HG03108 (cell line): Measurements from ENCODE around the gene LYRM4.

Source experiments
- ATAC-seq: cut with Tn5 transposase; IDR thresholded peaks from one replicate; pipeline ENCODE4 v1.9.1; 2021; ENCODE audit warnings: moderate library complexity; ENCODE audit not compliant: unreplicated experiment

Gene LYRM4

GRCh38 chr6:5178806-5179205 is 81.9 kb downstream of the LYRM4 start:
- ATAC-seq, result no peak

- no peak for ATAC-seq
Observed at GRCh38 chr6:5175635-5176034, 85.1 kb downstream of the LYRM4 start.

- no peak for ATAC-seq
Observed at GRCh38 chr6:5174756-5175549, 85.8 kb downstream of the LYRM4 start.

GRCh38 chr6:5174244-5174643 is 86.5 kb downstream of the LYRM4 start:
- peak; percentile 91 for ATAC-seq

- ATAC-seq, result peak; percentile 14
Observed at GRCh38 chr6:5173810-5174209, 86.9 kb downstream of the LYRM4 start.

GRCh38 chr6:5172897-5173474 is 87.8 kb downstream of the LYRM4 start:
- ATAC-seq, result no peak

GRCh38 chr6:5172041-5172653 is 88.6 kb downstream of the LYRM4 start:
- ATAC-seq, result no peak

- no peak for ATAC-seq
Observed at GRCh38 chr6:5167501-5167900, 93.2 kb downstream of the LYRM4 start.

GRCh38 chr6:5164092-5164491 is 96.7 kb downstream of the LYRM4 start:
- ATAC-seq, result no peak

GRCh38 chr6:5163247-5163646 is 97.5 kb downstream of the LYRM4 start:
- no peak for ATAC-seq

GRCh38 chr6:5162355-5162754 is 98.4 kb downstream of the LYRM4 start:
- no peak for ATAC-seq

GRCh38 chr6:5160206-5160605 is 100.5 kb downstream of the LYRM4 start:
- no peak for ATAC-seq

- no peak for ATAC-seq
Observed at GRCh38 chr6:5159162-5159561, 101.6 kb downstream of the LYRM4 start.

GRCh38 chr6:5158180-5158579 is 102.6 kb downstream of the LYRM4 start:
- no peak for ATAC-seq

- ATAC-seq, result no peak
Observed at GRCh38 chr6:5157621-5158138, 103.1 kb downstream of the LYRM4 start.

- no peak for ATAC-seq
Observed at GRCh38 chr6:5156627-5157026, 104.1 kb downstream of the LYRM4 start.

GRCh38 chr6:5155906-5156305 is 104.8 kb downstream of the LYRM4 start:
- ATAC-seq, result no peak

- no peak for ATAC-seq
Observed at GRCh38 chr6:5153186-5153585, 107.6 kb downstream of the LYRM4 start.

GRCh38 chr6:5152460-5152859 is 108.3 kb downstream of the LYRM4 start:
- no peak for ATAC-seq

GRCh38 chr6:5151955-5152401 is 108.8 kb downstream of the LYRM4 start:
- ATAC-seq, result no peak

- ATAC-seq, result no peak
Observed at GRCh38 chr6:5151360-5151954, 109.3 kb downstream of the LYRM4 start.
